PC-9 (cell line): ENCODE measurements around the gene ZNF488. TPM values are rescaled to one million over a fixed set of nuclear protein-coding genes. Genes with fewer than 3 reads are reported as not detected.
A peak's percentile ranks its signal among the peaks of the same experiment; 100 is the strongest.

Source experiments
- BruUV-seq: library from RNA; stranded (reverse); fragments of 400-500 nt; replicated peaks from 2 replicates; lab custom pipeline; 2021; lab: Mats Ljungman, UMichigan
- CTCF ChIA-PET: fragments of 300-600 bp; sonication (Branson Sonifier 250); formaldehyde crosslinking; loops from one replicate; lab custom pipeline; 2022; ENCODE audit warnings: antibody characterized with exemption; lab: Charles Lee
- POLR2A ChIA-PET: fragments of 300-600 bp; sonication (Branson Sonifier 250); formaldehyde crosslinking; loops from one replicate; lab custom pipeline; 2022; ENCODE audit warnings: antibody characterized with exemption; ENCODE audit not compliant: unreplicated experiment; lab: Charles Lee
- DNase-seq, 2 experiments: peaks; one replicate each; pipeline versions ENCODE4 v3.0.0 to v3.0.0-alpha.2; 2015 to 2022; ENCODE audit warnings: mixed read lengths in 1 of 2
- H2AFZ ChIP-seq: fragments of 200-600 bp; sonication (generic); 2 replicates; pipeline ENCODE4 v1.8.1; 2017; ENCODE audit warnings: antibody characterized with exemption
- H3F3A ChIP-seq: fragments of 200-600 bp; sonication (generic); 2 replicates; pipeline ENCODE4 v1.8.1; 2017; ENCODE audit warnings: antibody characterized with exemption, mild to moderate bottlenecking, low read depth; ENCODE audit not compliant: insufficient read depth
- H3K27ac ChIP-seq: fragments of 200-600 bp; sonication (generic); 2 replicates; pipeline ENCODE4 v1.6.1; 2016; ENCODE audit warnings: mixed run types
- H3K27me3 ChIP-seq: fragments of 200-600 bp; sonication (generic); 2 replicates; pipeline ENCODE4 v1.6.1; 2016; ENCODE audit warnings: low read depth, mixed run types; ENCODE audit not compliant: insufficient read depth
- H3K36me3 ChIP-seq: fragments of 200-600 bp; sonication (generic); 2 replicates; pipeline ENCODE4 v1.6.1; 2016; ENCODE audit warnings: low read depth, mixed run types
- H3K4me1 ChIP-seq: fragments of 200-600 bp; sonication (generic); replicated peaks from 2 replicates; pipeline ENCODE4 v1.6.1; 2016; ENCODE audit warnings: mixed run types; ENCODE audit not compliant: insufficient read depth
- H3K4me2 ChIP-seq: fragments of 200-600 bp; sonication (generic); 2 replicates; pipeline ENCODE4 v1.6.1; 2017; ENCODE audit warnings: mixed run types
- H3K4me3 ChIP-seq: fragments of 200-600 bp; sonication (generic); 2 replicates; pipeline ENCODE4 v1.6.1; 2016; ENCODE audit warnings: mixed run types
- H3K79me2 ChIP-seq: fragments of 200-600 bp; sonication (generic); 2 replicates; pipeline ENCODE4 v1.6.1; 2017; ENCODE audit warnings: low read depth, mixed run types
- H3K9me2 ChIP-seq: fragments of 200-600 bp; sonication (generic); 2 replicates; pipeline ENCODE4 v1.8.1; 2017; ENCODE audit warnings: mild to moderate bottlenecking; ENCODE audit not compliant: insufficient read depth
- H3K9me3 ChIP-seq: fragments of 200-600 bp; sonication (generic); 2 replicates; pipeline ENCODE4 v1.8.1; 2016; ENCODE audit warnings: low read depth; ENCODE audit not compliant: insufficient read depth
- H4K20me1 ChIP-seq: fragments of 200-600 bp; sonication (generic); 2 replicates; pipeline ENCODE4 v1.8.1; 2017; ENCODE audit not compliant: insufficient read depth
- EZH2 ChIP-seq: fragments of 200-600 bp; sonication (generic); IDR thresholded peaks from 2 replicates; pipeline ENCODE4 v1.8.0; 2017; ENCODE audit warnings: antibody characterized with exemption, low read depth
- intact Hi-C: fragments of 100-400 bp; cut with micrococcal nuclease; formaldehyde crosslinking; loops from one replicate; pipeline ENCODE4 v1.10.0; 2022; ENCODE audit not compliant: unreplicated experiment
- total RNA-seq: library from RNA; stranded (reverse); gene quantifications from 2 replicates; pipeline ENCODE4 v1.2.3, GENCODE V29; 2021
- TF ChIP-seq, protein P1 (sequence below): fragments of 200-600 bp; sonication (generic); conservative IDR thresholded peaks from 2 replicates; pipeline ENCODE4 v1.6.1; 2017; ENCODE audit warnings: mixed run types, antibody characterized with exemption, mild to moderate bottlenecking, moderate library complexity

Gene ZNF488
- total RNA-seq, 1 experiment from 2014 or later = 18.1 TPM

DNA sequence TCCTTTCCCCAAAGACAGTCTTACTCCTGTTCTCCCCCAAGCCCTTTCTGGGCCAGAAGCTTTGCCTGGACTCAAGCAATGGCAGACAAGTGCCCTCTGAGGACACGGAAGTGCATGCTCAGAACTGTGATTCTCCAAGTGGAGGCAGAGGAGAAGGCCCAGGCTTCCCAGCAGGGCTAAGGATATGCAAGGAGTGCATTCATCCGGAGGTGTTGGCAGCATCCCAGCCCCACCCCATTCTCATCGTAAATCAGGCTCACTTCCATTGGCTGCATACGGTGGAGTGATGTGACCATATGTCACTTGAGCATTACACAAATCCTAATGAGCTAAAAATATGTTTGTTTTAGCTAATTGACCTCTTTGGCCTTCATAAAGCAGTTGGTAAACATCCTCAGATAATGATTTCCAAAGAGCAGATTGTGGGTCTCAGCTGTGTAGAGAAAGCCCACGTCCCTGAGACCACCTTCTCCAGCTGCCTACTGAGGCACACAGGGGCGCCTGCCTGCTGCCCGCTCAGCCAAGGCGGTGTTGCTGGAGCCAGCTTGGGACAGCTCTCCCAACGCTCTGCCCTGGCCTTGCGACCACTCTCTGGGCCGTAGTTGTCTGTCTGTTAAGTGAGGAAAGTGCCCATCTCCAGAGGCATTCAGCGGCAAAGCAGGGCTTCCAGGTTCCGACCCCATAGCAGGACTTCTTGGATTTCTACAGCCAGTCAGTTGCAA is 37.4 kb downstream of the ZNF488 start:
- intact Hi-C loops = no loop called here
- no TSS peak for BruUV-seq

DNA sequence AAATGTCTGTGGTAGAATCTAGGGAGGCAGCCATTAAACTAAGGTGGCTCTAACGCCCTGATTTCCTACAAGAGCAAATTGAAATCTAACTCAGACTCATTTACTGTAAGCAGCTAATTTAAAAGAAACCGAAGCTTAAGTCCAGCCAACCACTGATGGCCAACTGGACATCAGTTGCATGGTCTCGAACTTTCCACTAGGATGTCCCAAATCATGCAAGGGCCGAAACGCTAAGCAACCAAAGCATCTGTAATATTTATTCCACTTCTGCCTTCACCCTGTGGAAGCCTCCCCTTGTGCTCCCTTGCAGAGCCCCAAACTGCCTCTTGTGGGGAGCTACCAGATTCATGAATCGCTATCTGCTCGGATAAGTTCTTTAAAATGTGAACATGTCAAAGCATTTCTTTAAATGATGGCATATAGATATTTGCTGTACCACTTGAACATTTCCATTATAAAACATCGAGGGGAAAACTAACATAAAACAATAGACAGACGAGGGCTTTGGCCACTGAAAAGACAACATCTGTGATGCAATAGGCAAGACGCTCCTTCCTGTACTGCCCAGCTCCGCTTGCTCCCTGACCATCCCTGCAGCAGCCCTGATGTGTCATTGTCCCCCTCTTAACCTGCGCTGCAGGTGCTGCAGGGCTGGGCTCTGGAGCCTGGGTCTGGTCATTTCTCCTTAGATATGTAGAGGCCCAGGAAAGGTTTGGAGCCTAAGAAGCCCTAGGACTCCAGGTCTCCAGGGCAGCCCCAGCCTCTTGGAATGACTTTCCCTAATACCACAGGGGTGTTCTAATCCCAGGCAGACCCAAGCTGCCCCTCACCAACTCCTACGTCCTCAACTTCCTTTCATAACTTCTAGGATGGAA is 38.9 kb downstream of the ZNF488 start:
- Histone ChIP-seq H3K4me1 (0 out of 2 replicates have a peak, but pooled peaks cover 6% of the 10 kb centered on the region), H4K20me1 (no peaks in the 10 kb centered on the region), H3K27me3 (no peaks in the 10 kb centered on the region), H3K79me2 (no peaks in the 10 kb centered on the region), H3K4me3 (no peak overlapping the region), H3K36me3 (no peaks in the 10 kb centered on the region), H3K4me2 (no peak overlapping the region), H2AFZ (no peak overlapping the region), H3K9me2 (no peaks in the 10 kb centered on the region), H3K9me3 (no peaks in the 10 kb centered on the region), H3K27ac (no peak overlapping the region), H3F3A (no peaks in the 10 kb centered on the region)
- ChIA-PET POLR2A (no interaction called here), CTCF (no interaction called here)
- TF ChIP-seq, protein P1, sequence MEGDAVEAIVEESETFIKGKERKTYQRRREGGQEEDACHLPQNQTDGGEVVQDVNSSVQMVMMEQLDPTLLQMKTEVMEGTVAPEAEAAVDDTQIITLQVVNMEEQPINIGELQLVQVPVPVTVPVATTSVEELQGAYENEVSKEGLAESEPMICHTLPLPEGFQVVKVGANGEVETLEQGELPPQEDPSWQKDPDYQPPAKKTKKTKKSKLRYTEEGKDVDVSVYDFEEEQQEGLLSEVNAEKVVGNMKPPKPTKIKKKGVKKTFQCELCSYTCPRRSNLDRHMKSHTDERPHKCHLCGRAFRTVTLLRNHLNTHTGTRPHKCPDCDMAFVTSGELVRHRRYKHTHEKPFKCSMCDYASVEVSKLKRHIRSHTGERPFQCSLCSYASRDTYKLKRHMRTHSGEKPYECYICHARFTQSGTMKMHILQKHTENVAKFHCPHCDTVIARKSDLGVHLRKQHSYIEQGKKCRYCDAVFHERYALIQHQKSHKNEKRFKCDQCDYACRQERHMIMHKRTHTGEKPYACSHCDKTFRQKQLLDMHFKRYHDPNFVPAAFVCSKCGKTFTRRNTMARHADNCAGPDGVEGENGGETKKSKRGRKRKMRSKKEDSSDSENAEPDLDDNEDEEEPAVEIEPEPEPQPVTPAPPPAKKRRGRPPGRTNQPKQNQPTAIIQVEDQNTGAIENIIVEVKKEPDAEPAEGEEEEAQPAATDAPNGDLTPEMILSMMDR = no peak
- TF ChIP-seq EZH2 = no peak
- intact Hi-C loops = no loop called here
- no peak for DNase-seq
- no TSS peak for BruUV-seq

More for the DNA sequence above, 37.4 kb downstream of the ZNF488 start:
- H3K4me3 ChIP-seq = no peak overlapping the region
- H3F3A ChIP-seq = no peaks in the 10 kb centered on the region
- H3K9me3 ChIP-seq = no peaks in the 10 kb centered on the region
- H4K20me1 ChIP-seq = no peaks in the 10 kb centered on the region
- TF ChIP-seq, protein P1 = no peak
- TF ChIP-seq EZH2 = no peak
- no peak overlapping the region for H3K27ac ChIP-seq
- no peaks in the 10 kb centered on the region for H3K79me2 ChIP-seq
- H3K4me1 ChIP-seq = 0 out of 2 replicates have a peak, but pooled peaks cover 6% of the 10 kb centered on the region
- no peak overlapping the region for H2AFZ ChIP-seq
- ChIA-PET CTCF (no interaction called here), POLR2A (interaction anchor here (0.6 kb wide), 2 partner anchors 60 to 241 kb away, joined by 4 to 6 read pairs; no protein-coding TSS in a partner anchor)
- H3K4me2 ChIP-seq = no peak overlapping the region
- peak in 1 of 2 experiments; percentile 39 for DNase-seq
- no peaks in the 10 kb centered on the region for H3K9me2 ChIP-seq
- H3K27me3 ChIP-seq = no peaks in the 10 kb centered on the region
- no peaks in the 10 kb centered on the region for H3K36me3 ChIP-seq

DNA sequence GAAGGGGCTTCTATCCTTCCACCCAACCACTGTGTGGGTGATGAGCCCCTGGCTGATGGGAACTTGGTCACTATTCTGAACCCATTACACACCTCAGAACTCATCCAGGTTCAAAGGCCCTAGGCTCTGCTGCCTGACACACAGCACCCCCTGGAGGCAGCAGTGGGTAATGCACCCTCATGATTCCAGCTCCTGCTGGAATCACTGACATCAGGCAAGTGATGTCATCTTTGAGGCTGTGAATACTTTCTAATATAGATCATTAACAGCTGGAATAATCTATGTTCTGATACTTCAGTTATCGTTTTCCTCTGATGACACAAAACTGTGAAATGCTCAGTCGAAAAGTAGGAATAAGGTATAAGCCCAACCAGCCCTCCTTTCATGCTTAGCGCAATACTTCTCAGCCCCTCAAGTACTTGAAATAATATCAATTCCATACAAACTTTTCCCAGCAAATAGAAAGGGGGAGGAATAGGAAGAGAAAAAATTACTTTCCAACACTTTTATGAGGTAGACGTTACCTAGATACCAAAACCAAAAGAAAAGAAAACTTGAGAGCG is 43.4 kb downstream of the ZNF488 start:
- Histone ChIP-seq H3K4me3 (no peak overlapping the region), H3K9me3 (no peaks in the 10 kb centered on the region), H3K36me3 (no peaks in the 10 kb centered on the region), H3K4me2 (no peak overlapping the region), H2AFZ (no peak overlapping the region), H4K20me1 (no peaks in the 10 kb centered on the region), H3K4me1 (no peaks in the 10 kb centered on the region), H3F3A (no peaks in the 10 kb centered on the region), H3K9me2 (no peaks in the 10 kb centered on the region), H3K79me2 (no peaks in the 10 kb centered on the region), H3K27me3 (no peaks in the 10 kb centered on the region), H3K27ac (no peak overlapping the region)
- ChIA-PET POLR2A (interaction anchor here (0.6 to 0.7 kb wide), 3 partner anchors 54 to 220 kb away, joined by 3 to 8 read pairs (median 4); no protein-coding TSS in a partner anchor), CTCF (interaction anchor here (0.9 to 1.3 kb wide), 5 partner anchors 17 to 347 kb away, joined by 3 to 6 read pairs (median 3); no protein-coding TSS in a partner anchor)
- intact Hi-C loops = no loop called here
- DNase-seq = peak; percentile 50 to 68
- BruUV-seq = no TSS peak
- no peak for TF ChIP-seq EZH2
- TF ChIP-seq, protein P1 = peak; percentile 99
